Prostate gland (tissue), 2 donors: ENCODE data around the gene RRP1.

Experiments
- POLR2A ChIP-seq: fragments of 450-650 bp; IDR thresholded peaks from one replicate; pipeline ENCODE4 v1.6.1; 2016; ENCODE audit warnings: antibody characterized with exemption, mild to moderate bottlenecking
- POLR2AphosphoS5 ChIP-seq: sonication (generic); formaldehyde crosslinking; IDR thresholded peaks from one replicate; pipeline ENCODE4 v1.6.1; 2017; ENCODE audit warnings: antibody characterized with exemption
- TF ChIP-seq, protein P1 (sequence below), 4 experiments: fragments of 200-600 bp in 2 of 4; fragments of 450-650 bp in 2 of 4; sonication (generic) in 2 of 4; IDR thresholded peaks; 1 replicate in 3 of 4; 2 replicates in 1 of 4; pipeline ENCODE4 v1.5.1; 2016 to 2019; ENCODE audit warnings: antibody characterized with exemption in 4 of 4, mild to moderate bottlenecking in 2 of 4, moderate library complexity in 2 of 4

DNA sequence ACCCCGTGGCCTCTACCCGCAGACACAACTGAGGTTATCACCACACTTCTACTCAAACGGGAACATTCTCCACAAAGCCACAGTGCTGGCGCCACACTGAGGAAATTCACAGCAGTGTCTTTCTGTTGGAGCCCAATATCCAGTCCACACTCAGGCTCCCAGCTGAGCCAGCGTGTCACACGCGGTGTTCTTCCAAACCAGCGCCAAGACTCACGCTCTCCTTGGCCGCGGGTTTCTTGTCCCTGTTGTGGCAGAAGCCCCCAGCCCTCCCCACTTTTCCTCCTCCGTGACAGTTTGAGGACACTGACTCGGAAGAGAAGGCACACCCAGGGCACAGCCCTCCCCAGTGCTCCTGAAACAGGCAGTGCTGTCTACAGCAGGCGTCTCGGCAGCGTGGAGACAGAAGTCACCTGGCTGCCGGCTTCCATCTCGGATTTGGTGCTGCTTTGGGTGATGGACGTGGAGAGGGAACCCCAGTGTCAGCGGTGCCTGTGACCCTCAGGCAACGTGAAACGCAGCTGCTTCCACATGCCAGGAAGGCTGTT, 40.3 kb downstream of the RRP1 start:
- TF ChIP-seq POLR2A (no peak), POLR2AphosphoS5 (no peak)
- TF ChIP-seq, protein P1, sequence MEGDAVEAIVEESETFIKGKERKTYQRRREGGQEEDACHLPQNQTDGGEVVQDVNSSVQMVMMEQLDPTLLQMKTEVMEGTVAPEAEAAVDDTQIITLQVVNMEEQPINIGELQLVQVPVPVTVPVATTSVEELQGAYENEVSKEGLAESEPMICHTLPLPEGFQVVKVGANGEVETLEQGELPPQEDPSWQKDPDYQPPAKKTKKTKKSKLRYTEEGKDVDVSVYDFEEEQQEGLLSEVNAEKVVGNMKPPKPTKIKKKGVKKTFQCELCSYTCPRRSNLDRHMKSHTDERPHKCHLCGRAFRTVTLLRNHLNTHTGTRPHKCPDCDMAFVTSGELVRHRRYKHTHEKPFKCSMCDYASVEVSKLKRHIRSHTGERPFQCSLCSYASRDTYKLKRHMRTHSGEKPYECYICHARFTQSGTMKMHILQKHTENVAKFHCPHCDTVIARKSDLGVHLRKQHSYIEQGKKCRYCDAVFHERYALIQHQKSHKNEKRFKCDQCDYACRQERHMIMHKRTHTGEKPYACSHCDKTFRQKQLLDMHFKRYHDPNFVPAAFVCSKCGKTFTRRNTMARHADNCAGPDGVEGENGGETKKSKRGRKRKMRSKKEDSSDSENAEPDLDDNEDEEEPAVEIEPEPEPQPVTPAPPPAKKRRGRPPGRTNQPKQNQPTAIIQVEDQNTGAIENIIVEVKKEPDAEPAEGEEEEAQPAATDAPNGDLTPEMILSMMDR (IDR thresholded peaks at IDR 0.05): no peak
